CD14-positive monocyte (primary cell): ENCODE measurements around the gene TSPAN5. TPM values are rescaled to one million over a fixed set of nuclear protein-coding genes. Genes with fewer than 3 reads are reported as not detected.

Experiments
- DNase-seq, 3 donors: peaks; one replicate each; pipeline ENCODE4 v3.0.0-alpha.2; 2011 to 2022
- H2AFZ ChIP-seq: 2 replicates; pipeline ENCODE4 v1.6.0; 2012; ENCODE audit warnings: mild to moderate bottlenecking, low read depth, low read length, inconsistent platforms; ENCODE audit not compliant: insufficient read depth, poor library complexity, severe bottlenecking
- H3K27ac ChIP-seq, 2 donors: 1 replicate in 1 of 2; 2 replicates in 1 of 2; pipeline ENCODE4 v1.5.1; 2012 to 2013; ENCODE audit warnings: low read length in 2 of 2, control low read depth in 1 of 2, inconsistent platforms in 1 of 2, low read depth in 1 of 2, mild to moderate bottlenecking in 1 of 2
- H3K27me3 ChIP-seq, 2 donors: one replicate each; pipeline versions ENCODE4 v1.6.0 to v1.6.1; 2011 to 2013; ENCODE audit warnings: low read length in 2 of 2; ENCODE audit not compliant: control insufficient read depth in 2 of 2, insufficient read depth in 2 of 2
- H3K36me3 ChIP-seq, 2 donors: replicated peaks in 1 of 2; 1 replicate in 1 of 2; 2 replicates in 1 of 2; pipeline versions ENCODE4 v1.5.1 to v1.6.1; 2012 to 2013; ENCODE audit warnings: low read length in 2 of 2, control low read depth in 1 of 2, inconsistent platforms in 1 of 2, mild to moderate bottlenecking in 1 of 2; ENCODE audit not compliant: insufficient read depth in 2 of 2, control insufficient read depth in 1 of 2
- H3K4me1 ChIP-seq, 2 donors: 1 replicate in 1 of 2; 2 replicates in 1 of 2; pipeline versions ENCODE4 v1.5.1 to v1.6.1; 2012 to 2013; ENCODE audit warnings: low read length in 2 of 2, control low read depth in 1 of 2, inconsistent platforms in 1 of 2, mild to moderate bottlenecking in 1 of 2, moderate library complexity in 1 of 2; ENCODE audit not compliant: insufficient read depth in 2 of 2, control insufficient read depth in 1 of 2
- H3K4me2 ChIP-seq: replicated peaks from 2 replicates; pipeline ENCODE3; 2012; ENCODE audit warnings: low read length, moderate library complexity, mild to moderate bottlenecking; ENCODE audit not compliant: poor library complexity, severe bottlenecking; ENCODE audit errors: extremely low read depth
- H3K4me3 ChIP-seq, 3 experiments: fragments of 200-600 bp in 1 of 3; sonication (generic) in 1 of 3; replicated peaks in 1 of 3; 1 replicate in 2 of 3; 2 replicates in 1 of 3; pipeline ENCODE4 v1.5.1; 2011 to 2013; ENCODE audit warnings: low read length in 3 of 3, mild to moderate bottlenecking in 3 of 3, control low read depth in 2 of 3, low read depth in 2 of 3, inconsistent platforms in 1 of 3, moderate library complexity in 1 of 3
- H3K79me2 ChIP-seq: 2 replicates; pipeline ENCODE4 v1.6.0; 2012; ENCODE audit warnings: mild to moderate bottlenecking, control low read depth, inconsistent platforms, low read length, moderate library complexity; ENCODE audit not compliant: insufficient read depth
- H3K9ac ChIP-seq: 2 replicates; pipeline ENCODE4 v1.6.0; 2017; ENCODE audit warnings: low read length, mild to moderate bottlenecking; ENCODE audit not compliant: insufficient read depth, poor library complexity, severe bottlenecking
- H3K9me3 ChIP-seq, 2 donors: replicated peaks in 1 of 2; 1 replicate in 1 of 2; 2 replicates in 1 of 2; pipeline versions ENCODE4 v1.5.1 to v1.6.1; 2012 to 2013; ENCODE audit warnings: low read length in 2 of 2, control low read depth in 1 of 2; ENCODE audit not compliant: control insufficient read depth in 1 of 2, insufficient read depth in 1 of 2
- H4K20me1 ChIP-seq: 2 replicates; pipeline ENCODE4 v1.6.0; 2012; ENCODE audit warnings: mild to moderate bottlenecking, low read length, control low read depth, moderate library complexity; ENCODE audit not compliant: insufficient read depth
- H3K27ac Mint-ChIP-seq, 7 donors: one replicate each; pipeline ENCODE4 v1.8.0; 2020; ENCODE audit warnings: mild to moderate bottlenecking in 7 of 7, mixed read lengths in 7 of 7, moderate library complexity in 6 of 7, inconsistent platforms in 2 of 7
- H3K27me3 Mint-ChIP-seq, 3 donors: one replicate each; pipeline ENCODE4 v1.8.0; 2021 to 2022; ENCODE audit warnings: low read depth in 3 of 3, mild to moderate bottlenecking in 3 of 3, mixed read lengths in 3 of 3, moderate library complexity in 3 of 3, inconsistent platforms in 1 of 3
- H3K36me3 Mint-ChIP-seq, 2 donors: one replicate each; pipeline ENCODE4 v1.8.0; 2020; ENCODE audit warnings: mixed read lengths in 2 of 2, inconsistent platforms in 1 of 2, mild to moderate bottlenecking in 1 of 2
- H3K4me1 Mint-ChIP-seq: one replicate; pipeline ENCODE4 v1.8.0; 2020; ENCODE audit warnings: mild to moderate bottlenecking, mixed read lengths
- H3K4me3 Mint-ChIP-seq, 2 donors: one replicate each; pipeline ENCODE4 v1.8.0; 2020; ENCODE audit warnings: mild to moderate bottlenecking in 2 of 2, mixed read lengths in 2 of 2, moderate library complexity in 1 of 2
- H3K9me3 Mint-ChIP-seq, 7 donors: one replicate each; pipeline ENCODE4 v1.8.0; 2020 to 2022; ENCODE audit warnings: mixed read lengths in 7 of 7, mild to moderate bottlenecking in 6 of 7, moderate library complexity in 6 of 7, inconsistent platforms in 2 of 7
- WGBS: methylation state at CpG from one replicate; pipeline ENCODE4 v1.1.5; 2013; ENCODE audit warnings: missing lambda C conversion rate; ENCODE audit not compliant: insufficient coverage; 5-methylcytosine and 5-hydroxymethylcytosine counted together
- intact Hi-C, 2 donors: fragments of 100-400 bp; cut with micrococcal nuclease; formaldehyde crosslinking; loops; one replicate each; pipeline versions ENCODE4 v1.15.0 to v1.15.1; 2023
- polyA plus RNA-seq, 3 donors: library from polyadenylated mRNA; depleted of rRNA in 1 of 3; unstranded in 2 of 3; stranded (reverse) in 1 of 3; fragments of 300-500 nt in 2 of 3; fragments of >200 nt in 1 of 3; fragmentation: Illumina TruSeq in 2 of 3; gene quantifications; 1 replicate in 2 of 3; 2 replicates in 1 of 3; pipeline ENCODE4 v1.2.3, GENCODE V29; 2012 to 2021
- TF ChIP-seq, protein P1 (sequence below): fragments of 200-600 bp; IDR thresholded peaks from one replicate; pipeline ENCODE4 v1.8.0; 2022; ENCODE audit warnings: antibody characterized with exemption, mild to moderate bottlenecking

Gene TSPAN5
- polyA plus RNA-seq, 3 donors = 0.09 to 1.1 (median 0.13) TPM

GRCh38 chr4:98671131-98671530 lies 12.7 kb upstream of the TSPAN5 start:
- no peaks in the 10 kb centered on the region for H3K79me2 ChIP-seq
- TF ChIP-seq, protein P1, sequence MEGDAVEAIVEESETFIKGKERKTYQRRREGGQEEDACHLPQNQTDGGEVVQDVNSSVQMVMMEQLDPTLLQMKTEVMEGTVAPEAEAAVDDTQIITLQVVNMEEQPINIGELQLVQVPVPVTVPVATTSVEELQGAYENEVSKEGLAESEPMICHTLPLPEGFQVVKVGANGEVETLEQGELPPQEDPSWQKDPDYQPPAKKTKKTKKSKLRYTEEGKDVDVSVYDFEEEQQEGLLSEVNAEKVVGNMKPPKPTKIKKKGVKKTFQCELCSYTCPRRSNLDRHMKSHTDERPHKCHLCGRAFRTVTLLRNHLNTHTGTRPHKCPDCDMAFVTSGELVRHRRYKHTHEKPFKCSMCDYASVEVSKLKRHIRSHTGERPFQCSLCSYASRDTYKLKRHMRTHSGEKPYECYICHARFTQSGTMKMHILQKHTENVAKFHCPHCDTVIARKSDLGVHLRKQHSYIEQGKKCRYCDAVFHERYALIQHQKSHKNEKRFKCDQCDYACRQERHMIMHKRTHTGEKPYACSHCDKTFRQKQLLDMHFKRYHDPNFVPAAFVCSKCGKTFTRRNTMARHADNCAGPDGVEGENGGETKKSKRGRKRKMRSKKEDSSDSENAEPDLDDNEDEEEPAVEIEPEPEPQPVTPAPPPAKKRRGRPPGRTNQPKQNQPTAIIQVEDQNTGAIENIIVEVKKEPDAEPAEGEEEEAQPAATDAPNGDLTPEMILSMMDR = no peak
- Mint-ChIP-seq H3K36me3 (no peaks in the 10 kb centered on the region), H3K27me3 (peaks cover 0 to 8% (median 4%) of the 10 kb centered on the region in 3 donors), H3K4me3 (no peak overlapping the region), H3K9me3 (peaks cover 0 to 5% (median 0%) of the 10 kb centered on the region in 7 donors), H3K4me1 (no peaks in the 10 kb centered on the region), H3K27ac (no peak overlapping the region)
- intact Hi-C loops = no loop called here
- H3K27ac ChIP-seq = no peak overlapping the region
- no peaks in the 10 kb centered on the region for H4K20me1 ChIP-seq
- H2AFZ ChIP-seq = no peak overlapping the region
- no peak overlapping the region for H3K4me2 ChIP-seq
- no peak overlapping the region for H3K9ac ChIP-seq
- no peak overlapping the region for H3K4me3 ChIP-seq
- no peaks in the 10 kb centered on the region for H3K4me1 ChIP-seq
- no peaks in the 10 kb centered on the region for H3K36me3 ChIP-seq
- peaks cover 0 to 4% of the 10 kb centered on the region in 2 donors for H3K9me3 ChIP-seq
- no peaks in the 10 kb centered on the region for H3K27me3 ChIP-seq
- no peak for DNase-seq

DNA sequence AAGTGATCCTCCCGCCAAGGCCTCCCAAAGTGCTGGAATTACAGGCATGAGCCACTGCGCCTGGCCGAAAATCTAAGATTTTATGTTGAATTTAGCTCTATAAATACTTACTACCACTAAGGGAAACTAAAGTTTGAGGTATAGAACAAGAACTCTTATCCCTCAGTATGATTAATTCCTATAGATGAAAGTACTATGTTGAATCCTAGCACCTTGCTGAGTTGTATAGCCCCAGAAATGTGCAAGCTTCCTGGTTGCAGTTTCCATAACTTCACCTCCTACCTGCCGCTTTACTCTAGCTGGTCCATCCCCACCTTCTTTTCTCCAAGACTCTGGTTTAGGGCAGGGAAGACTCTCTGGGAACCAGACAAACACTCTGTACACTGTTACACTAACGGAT lies 11.8 kb upstream of the TSPAN5 start:
- H3K27ac ChIP-seq = no peak overlapping the region
- no peak overlapping the region for H3K4me3 ChIP-seq
- H3K4me2 ChIP-seq = no peak overlapping the region
- TF ChIP-seq, protein P1 = no peak
- DNase-seq = no peak
- 92% methylated on average over 2 of the region's 5 CpGs for WGBS
- no peaks in the 10 kb centered on the region for H3K27me3 ChIP-seq
- no peaks in the 10 kb centered on the region for H3K4me1 Mint-ChIP-seq
- no peaks in the 10 kb centered on the region for H3K36me3 ChIP-seq
- H3K9me3 ChIP-seq = peaks cover 0 to 10% of the 10 kb centered on the region in 2 donors
- H3K36me3 Mint-ChIP-seq = no peaks in the 10 kb centered on the region
- no peak overlapping the region for H3K9ac ChIP-seq
- no peaks in the 10 kb centered on the region for H3K4me1 ChIP-seq
- no peak overlapping the region for H2AFZ ChIP-seq
- no peak overlapping the region for H3K4me3 Mint-ChIP-seq
- peaks cover 0 to 8% (median 4%) of the 10 kb centered on the region in 3 donors for H3K27me3 Mint-ChIP-seq
- H3K27ac Mint-ChIP-seq = no peak overlapping the region
- peaks cover 0 to 8% (median 0%) of the 10 kb centered on the region in 7 donors for H3K9me3 Mint-ChIP-seq
- no peaks in the 10 kb centered on the region for H4K20me1 ChIP-seq
- intact Hi-C loops = no loop called here
- H3K79me2 ChIP-seq = no peaks in the 10 kb centered on the region
